A549 (cell line): Measurements from ENCODE around the gene RHOBTB1. TPM values are rescaled to one million over a fixed set of nuclear protein-coding genes. Genes with fewer than 3 reads are reported as not detected.

Experiments
- ATAC-seq, 2 experiments: fragments of 200-7000 bp in 1 of 2; fragments of >200 bp in 1 of 2; cut with Nextera tagmentation in 1 of 2; cut with Tn5 transposase in 1 of 2; 3 replicates each; pipeline versions ENCODE4 v1.8.0 to v1.9.1; 2018 to 2020; ENCODE audit warnings: mild to moderate bottlenecking in 1 of 2, moderate library complexity in 1 of 2
- CTCF ChIA-PET: fragments of 300-600 bp; sonication (Branson Sonifier 250); formaldehyde crosslinking; extraction: SDS; loops from one replicate; lab custom pipeline; 2021; ENCODE audit warnings: antibody characterized with exemption, inconsistent platforms; lab: Yijun Ruan, JAX
- POLR2A ChIA-PET: fragments of 350-600 bp; formaldehyde crosslinking; extraction: SDS; loops from one replicate; lab custom pipeline; 2021; ENCODE audit warnings: antibody characterized with exemption, inconsistent platforms; lab: Yijun Ruan, JAX
- DNase-seq, 2 experiments: peaks; one replicate each; pipeline versions ENCODE4 v3.0.0 to v3.0.0-alpha.2; 2011 to 2016; ENCODE audit warnings: low read depth in 1 of 2, low spot score in 1 of 2
- FAIRE-seq: peaks from 2 replicates; lab custom pipeline; 2011; peaks lifted over from hg19 to GRCh38; lab: Jason Lieb, UNC
- H3K27ac ChIP-seq, 2 experiments: fragments of >200 bp; sonication (Bioruptor Twin); formaldehyde crosslinking; 3 replicates each; pipeline ENCODE4 v1.5.1; 2016 to 2017
- H3K4me1 ChIP-seq: fragments of >200 bp; sonication (Bioruptor Twin); formaldehyde crosslinking; 3 replicates; pipeline ENCODE4 v1.6.1; 2016
- H3K4me2 ChIP-seq: fragments of >200 bp; sonication (Bioruptor Twin); formaldehyde crosslinking; 3 replicates; pipeline ENCODE4 v1.6.1; 2016
- H3K4me3 ChIP-seq: fragments of >200 bp; sonication (Bioruptor Twin); formaldehyde crosslinking; 3 replicates; pipeline ENCODE4 v1.5.1; 2016
- H3K9me3 ChIP-seq: fragments of >200 bp; sonication (Bioruptor Twin); formaldehyde crosslinking; 3 replicates; pipeline ENCODE4 v1.6.1; 2016
- BHLHE40 ChIP-seq: IDR thresholded peaks from 2 replicates; pipeline ENCODE4 v1.6.1; 2012; ENCODE audit warnings: low read depth, low read length, inconsistent platforms
- CBX2 ChIP-seq: fragments of 200-600 bp; sonication (generic); IDR thresholded peaks from 2 replicates; pipeline ENCODE4 v1.6.1; 2016; ENCODE audit warnings: low read depth, mild to moderate bottlenecking, borderline replicate concordance
- CBX8 ChIP-seq: fragments of 200-600 bp; sonication (generic); IDR thresholded peaks from 2 replicates; pipeline ENCODE4 v1.6.1; 2016
- CEBPB ChIP-seq, 2 experiments: fragments of >200 bp in 1 of 2; sonication (Bioruptor Twin) in 1 of 2; formaldehyde crosslinking in 1 of 2; IDR thresholded peaks; 2 replicates each; pipeline ENCODE4 v1.6.1; 2012 to 2016
- CHD2 ChIP-seq: fragments of 150-350 bp; IDR thresholded peaks from 2 replicates; pipeline ENCODE4 v1.6.1; 2014; ENCODE audit warnings: low read length; ENCODE audit not compliant: partially characterized antibody
- CHD4 ChIP-seq: fragments of 200-600 bp; sonication (generic); IDR thresholded peaks from 2 replicates; pipeline ENCODE4 v1.6.1; 2016; ENCODE audit warnings: antibody characterized with exemption, mild to moderate bottlenecking, borderline replicate concordance
- FOXS1 ChIP-seq: fragments of 250-450 bp; sonication (Bioruptor Pico); IDR thresholded peaks from 2 replicates; pipeline ENCODE4 v1.5.0; 2020; ENCODE audit warnings: mild to moderate bottlenecking, moderate library complexity
- HEYL ChIP-seq: fragments of 250-450 bp; sonication (Bioruptor Pico); IDR thresholded peaks from 2 replicates; pipeline ENCODE4 v1.8.0; 2021; ENCODE audit warnings: mild to moderate bottlenecking, moderate library complexity
- HOXA7 ChIP-seq: fragments of 250-450 bp; sonication (Bioruptor Pico); IDR thresholded peaks from 2 replicates; pipeline ENCODE4 v1.5.0; 2020; ENCODE audit warnings: mild to moderate bottlenecking, moderate library complexity
- HOXB13 ChIP-seq: fragments of 250-450 bp; sonication (Bioruptor Pico); IDR thresholded peaks from 2 replicates; pipeline ENCODE4 v1.5.0; 2020; ENCODE audit warnings: low read depth, mild to moderate bottlenecking, moderate library complexity
- JUNB ChIP-seq: fragments of >200 bp; sonication (Bioruptor Twin); formaldehyde crosslinking; IDR thresholded peaks from 2 replicates; pipeline ENCODE4 v1.6.1; 2016
- MAFK ChIP-seq: fragments of 450-650 bp; IDR thresholded peaks from 2 replicates; pipeline ENCODE4 v1.6.1; 2014; ENCODE audit not compliant: partially characterized antibody
- MYC ChIP-seq: IDR thresholded peaks from 2 replicates; pipeline ENCODE4 v1.6.1; 2012; ENCODE audit warnings: mild to moderate bottlenecking, inconsistent platforms, low read length, improper control_type of control experiment, borderline replicate concordance
- PBX3 ChIP-seq: IDR thresholded peaks from 2 replicates; pipeline ENCODE4 v1.6.1; 2012
- PHF8 ChIP-seq: fragments of 200-600 bp; sonication (generic); IDR thresholded peaks from 2 replicates; pipeline ENCODE4 v1.6.1; 2016; ENCODE audit warnings: low read depth, mild to moderate bottlenecking, antibody characterized with exemption, moderate library complexity, borderline replicate concordance
- POLR2A ChIP-seq: IDR thresholded peaks from 2 replicates; pipeline ENCODE4 v1.6.1; 2012; ENCODE audit warnings: mild to moderate bottlenecking, low read length
- POLR2AphosphoS2 ChIP-seq: conservative IDR thresholded peaks from 2 replicates; pipeline ENCODE4 v1.6.1; 2012; ENCODE audit warnings: low read length, improper control_type of control experiment, inconsistent platforms
- RAD21 ChIP-seq, 2 experiments: fragments of >200 bp in 1 of 2; sonication (Bioruptor Twin) in 1 of 2; formaldehyde crosslinking in 1 of 2; IDR thresholded peaks in 1 of 2; conservative IDR thresholded peaks in 1 of 2; 2 replicates in 1 of 2; 3 replicates in 1 of 2; pipeline ENCODE4 v1.6.1; 2012 to 2018; ENCODE audit warnings: inconsistent platforms in 1 of 2
- RCOR1 ChIP-seq: fragments of 150-350 bp; IDR thresholded peaks from 2 replicates; pipeline ENCODE4 v1.6.1; 2014; ENCODE audit warnings: antibody characterized with exemption, low read length, low read depth
- RFX5 ChIP-seq: fragments of 450-650 bp; IDR thresholded peaks from 2 replicates; pipeline ENCODE4 v1.7.1; 2014; ENCODE audit warnings: antibody characterized with exemption, mild to moderate bottlenecking, moderate library complexity
- RNF2 ChIP-seq: fragments of 200-600 bp; sonication (generic); IDR thresholded peaks from 2 replicates; pipeline ENCODE4 v1.6.1; 2016; ENCODE audit warnings: low read depth, mild to moderate bottlenecking, antibody characterized with exemption, moderate library complexity, borderline replicate concordance
- SMC3 ChIP-seq: fragments of >200 bp; sonication (Bioruptor Twin); formaldehyde crosslinking; IDR thresholded peaks from 3 replicates; pipeline ENCODE4 v1.6.1; 2018; ENCODE audit warnings: inconsistent platforms
- TFCP2L1 ChIP-seq: fragments of 250-450 bp; sonication (Bioruptor Pico); IDR thresholded peaks from 2 replicates; pipeline ENCODE4 v1.5.0; 2021; ENCODE audit warnings: mild to moderate bottlenecking
- ZC3H11A ChIP-seq: fragments of 450-650 bp; IDR thresholded peaks from 2 replicates; pipeline ENCODE4 v1.6.1; 2014; ENCODE audit warnings: antibody characterized with exemption, mild to moderate bottlenecking
- ZFP36 ChIP-seq: fragments of 450-650 bp; IDR thresholded peaks from 2 replicates; pipeline ENCODE4 v1.6.1; 2014; ENCODE audit warnings: borderline replicate concordance; ENCODE audit not compliant: partially characterized antibody
- ZNF302 ChIP-seq: fragments of 250-450 bp; sonication (Bioruptor Pico); IDR thresholded peaks from 2 replicates; pipeline ENCODE4 v1.9.0; 2021; ENCODE audit warnings: inconsistent platforms, mild to moderate bottlenecking, moderate library complexity
- WGBS: methylation state at CpG from one replicate; pipeline ENCODE4 v1.1.6; 2017; ENCODE audit errors: missing lambda C conversion rate; 5-methylcytosine and 5-hydroxymethylcytosine counted together
- polyA plus RNA-seq, 4 experiments: library from polyadenylated mRNA; depleted of rRNA in 3 of 4; stranded (reverse); fragments of >200 nt; fragmentation: RNase III in 1 of 4; extraction: RNeasy Plus Mini Kit Qiagen cat#74134 plus additional on column Dnase treatment in 1 of 4; gene quantifications; 2 replicates in 3 of 4; 3 replicates in 1 of 4; pipeline ENCODE4 v1.2.3, GENCODE V29; 2011 to 2017
- TF ChIP-seq, protein P1 (sequence below): fragments of 250-450 bp; sonication (Bioruptor Pico); IDR thresholded peaks from 2 replicates; pipeline ENCODE4 v1.5.0; 2020; ENCODE audit warnings: low read depth, mild to moderate bottlenecking, moderate library complexity
- TF ChIP-seq, protein P2 (sequence below): fragments of 150-350 bp; IDR thresholded peaks from 2 replicates; pipeline ENCODE4 v1.6.1; 2014; ENCODE audit warnings: low read depth, mild to moderate bottlenecking, low read length
- TF ChIP-seq, protein P3 (sequence below): fragments of >200 bp; sonication (Bioruptor Twin); formaldehyde crosslinking; IDR thresholded peaks from 2 replicates; pipeline ENCODE4 v1.6.1; 2016

RHOBTB1 gene
- polyA plus RNA-seq, 2 of the 4 experiments (the other 2 are of a cell fraction): 6.6 to 24.7 TPM

GRCh38 chr10:60872451-60872850 lies 71.5 kb downstream of the RHOBTB1 start (continued):
- no peak for TF ChIP-seq RNF2
- TF ChIP-seq TFCP2L1 (CRISPR knock-in tag): no peak
- TF ChIP-seq CBX8: no peak
- no peak for TF ChIP-seq CEBPB (IDR thresholded peaks at IDR 0.05)
- TF ChIP-seq MAFK: no peak
- TF ChIP-seq ZFP36: no peak
- TF ChIP-seq ZC3H11A: no peak
- no peak for TF ChIP-seq MYC
- TF ChIP-seq, all 56 proteins: peak for 0

GRCh38 chr10:60871215-60871614 lies 72.8 kb downstream of the RHOBTB1 start:
- no peak overlapping the region for H3K4me2 ChIP-seq
- no peak overlapping the region for H3K4me3 ChIP-seq
- DNase-seq (no peak), ATAC-seq (no peak), FAIRE-seq (no peak)
- ChIA-PET POLR2A (no interaction called here), CTCF (interaction anchor here (1.8 kb wide), 1 partner anchor 12 kb away, joined by 5 read pairs; no protein-coding TSS in a partner anchor)
- TF ChIP-seq HOXA7 (CRISPR knock-in tag) (no peak), FOXS1 (CRISPR knock-in tag) (no peak), JUNB (no peak), SMC3 (no peak), CEBPB (IDR thresholded peaks at IDR 0.05) (no peak), RCOR1 (no peak), RFX5 (no peak), MYC (no peak), POLR2AphosphoS2 (no peak), CBX2 (no peak), BHLHE40 (no peak)
- TF ChIP-seq, protein P1, sequence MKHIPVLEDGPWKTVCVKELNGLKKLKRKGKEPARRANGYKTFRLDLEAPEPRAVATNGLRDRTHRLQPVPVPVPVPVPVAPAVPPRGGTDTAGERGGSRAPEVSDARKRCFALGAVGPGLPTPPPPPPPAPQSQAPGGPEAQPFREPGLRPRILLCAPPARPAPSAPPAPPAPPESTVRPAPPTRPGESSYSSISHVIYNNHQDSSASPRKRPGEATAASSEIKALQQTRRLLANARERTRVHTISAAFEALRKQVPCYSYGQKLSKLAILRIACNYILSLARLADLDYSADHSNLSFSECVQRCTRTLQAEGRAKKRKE (CRISPR knock-in tag): no peak
- WGBS: 93% methylated on average over 8 of the region's 8 CpGs
- no peak overlapping the region for H3K27ac ChIP-seq
- no peaks in the 10 kb centered on the region for H3K4me1 ChIP-seq
- H3K9me3 ChIP-seq: no peaks in the 10 kb centered on the region

DNA sequence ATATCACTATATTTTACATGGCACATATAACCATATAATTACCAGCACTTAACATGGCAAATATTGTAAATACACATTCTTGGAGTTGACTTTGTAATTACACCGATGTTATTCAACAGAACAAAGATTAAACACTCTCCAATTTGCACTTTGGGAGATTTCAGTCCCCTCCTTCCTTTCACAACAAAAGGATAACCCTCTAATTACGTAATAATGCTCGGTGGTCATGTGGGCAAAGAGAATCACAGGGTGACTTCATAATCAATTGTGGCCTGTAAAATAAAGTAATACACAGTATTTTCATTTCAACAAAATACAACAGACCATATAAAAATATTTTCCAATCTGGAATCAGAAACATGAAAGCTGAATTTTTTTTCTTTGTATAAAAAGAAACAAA lies 73.2 kb downstream of the RHOBTB1 start:
- no peak overlapping the region for H3K4me3 ChIP-seq
- 80% methylated on average over 3 of the region's 3 CpGs for WGBS
- CTCF ChIA-PET: interaction anchor here (1.3 kb wide), 1 partner anchor 12 kb away, joined by 4 read pairs; no protein-coding TSS in a partner anchor
- no peak overlapping the region for H3K4me2 ChIP-seq
- POLR2A ChIA-PET: no interaction called here
- DNase-seq (no peak), FAIRE-seq (no peak), ATAC-seq (no peak)
- TF ChIP-seq CBX8: no peak
- TF ChIP-seq ZC3H11A: no peak
- TF ChIP-seq RAD21 (conservative IDR thresholded peaks at IDR 0.05 in 1 of 2, IDR thresholded peaks at IDR 0.05 in 1 of 2): no peak
- TF ChIP-seq, protein P2, sequence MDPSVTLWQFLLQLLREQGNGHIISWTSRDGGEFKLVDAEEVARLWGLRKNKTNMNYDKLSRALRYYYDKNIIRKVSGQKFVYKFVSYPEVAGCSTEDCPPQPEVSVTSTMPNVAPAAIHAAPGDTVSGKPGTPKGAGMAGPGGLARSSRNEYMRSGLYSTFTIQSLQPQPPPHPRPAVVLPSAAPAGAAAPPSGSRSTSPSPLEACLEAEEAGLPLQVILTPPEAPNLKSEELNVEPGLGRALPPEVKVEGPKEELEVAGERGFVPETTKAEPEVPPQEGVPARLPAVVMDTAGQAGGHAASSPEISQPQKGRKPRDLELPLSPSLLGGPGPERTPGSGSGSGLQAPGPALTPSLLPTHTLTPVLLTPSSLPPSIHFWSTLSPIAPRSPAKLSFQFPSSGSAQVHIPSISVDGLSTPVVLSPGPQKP: no peak
- no peak for TF ChIP-seq HOXB13 (CRISPR knock-in tag)
- no peak for TF ChIP-seq PHF8
- no peak for TF ChIP-seq ZNF302 (CRISPR knock-in tag)
- TF ChIP-seq PBX3: no peak
- TF ChIP-seq POLR2A: no peak
- TF ChIP-seq, protein P3, sequence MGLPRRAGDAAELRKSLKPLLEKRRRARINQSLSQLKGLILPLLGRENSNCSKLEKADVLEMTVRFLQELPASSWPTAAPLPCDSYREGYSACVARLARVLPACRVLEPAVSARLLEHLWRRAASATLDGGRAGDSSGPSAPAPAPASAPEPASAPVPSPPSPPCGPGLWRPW: no peak
- no peak for TF ChIP-seq POLR2AphosphoS2
- TF ChIP-seq CHD2: no peak
- TF ChIP-seq SMC3: no peak
- no peak for TF ChIP-seq CHD4
- no peak for TF ChIP-seq HEYL (CRISPR knock-in tag)
- no peak for TF ChIP-seq MAFK
- TF ChIP-seq MYC: no peak
- TF ChIP-seq RNF2: no peak
- H3K27ac ChIP-seq: no peak overlapping the region
- H3K9me3 ChIP-seq: no peaks in the 10 kb centered on the region
- H3K4me1 ChIP-seq: no peaks in the 10 kb centered on the region
